Astrocyte of the spinal cord (primary cell): ENCODE measurements around the gene DND1.
A peak's percentile ranks its signal among the peaks of the same experiment; 100 is the strongest.
"Not testable (repeated sequence)": the region's sequence is repeated elsewhere in the genome, so short reads cannot be mapped to it uniquely, and the experiment has no call there.

Experiments used
- DNase-seq: peaks from one replicate; pipeline ENCODE4 v3.0.0; 2011; ENCODE audit warnings: low read depth, low spot score
- H3K4me3 ChIP-seq: 2 replicates; pipeline ENCODE4 v1.5.1; 2011; ENCODE audit warnings: low read depth, mild to moderate bottlenecking, low read length, moderate library complexity
- CTCF ChIP-seq: IDR thresholded peaks from 2 replicates; pipeline ENCODE4 v1.5.1; 2012; ENCODE audit warnings: low read depth, mild to moderate bottlenecking, low read length, inconsistent platforms
- in situ Hi-C: cut with HindIII; loops from 2 replicates; pipeline ENCODE4 v1.10.0; 2017; ENCODE audit warnings: low sequenced_read_pairs

Gene DND1

GRCh38 chr5:140671472-140672125 is 1.8 kb downstream of the DND1 start:
- DNase-seq, result no peak
- TF ChIP-seq CTCF, result no peak
- no peak overlapping the region for H3K4me3 ChIP-seq
- in situ Hi-C loops, result no loop called here

GRCh38 chr5:140671035-140671434 is 2.3 kb downstream of the DND1 start:
- in situ Hi-C loops, H3K4me3 ChIP-seq, DNase-seq: not testable (repeated sequence)

- H3K4me3 ChIP-seq, result peak within 1 kb of the TSS; percentile 89
- in situ Hi-C loops, result no loop called here
- no peak for TF ChIP-seq CTCF
- DNase-seq, result peak; percentile 92
Observed at GRCh38 chr5:140664359-140665119, 8.8 kb downstream of the DND1 start, which contains the start of gene WDR55. WDR55 (plus strand) TSS chr5:140664904; CDS start chr5:140664913, 9 bp downstream.

- peak overlapping the region; percentile 89 for H3K4me3 ChIP-seq
- TF ChIP-seq CTCF, result no peak
- in situ Hi-C loops, result no loop called here
- DNase-seq, result no peak
Observed at GRCh38 chr5:140664030-140664358, 9.4 kb downstream of the DND1 start.

- DNase-seq, in situ Hi-C loops, H3K4me3 ChIP-seq: not testable (repeated sequence)
Observed at GRCh38 chr5:140660371-140660770, 13.0 kb downstream of the DND1 start.

GRCh38 chr5:140658870-140659269 is 14.5 kb downstream of the DND1 start:
- DNase-seq, result no peak
- in situ Hi-C loops, result no loop called here
- no peak overlapping the region for H3K4me3 ChIP-seq
- TF ChIP-seq CTCF, result no peak

- no peak for TF ChIP-seq CTCF
- peak overlapping the region; percentile 84 for H3K4me3 ChIP-seq
- in situ Hi-C loops, result no loop called here
- no peak for DNase-seq
Observed at GRCh38 chr5:140647042-140647419, 26.3 kb downstream of the DND1 start.
